H1 (cell line): ENCODE measurements around the gene GALNT9.

Source experiments
- CEBPB ChIP-seq: IDR thresholded peaks from 2 replicates; pipeline ENCODE4 v1.6.1; 2012; ENCODE audit warnings: low read depth, low read length
- CTCF ChIP-seq, 3 experiments: IDR thresholded peaks; 1 replicate in 2 of 3; 2 replicates in 1 of 3; pipeline versions ENCODE4 v1.5.1 to v1.6.1; 2011; ENCODE audit warnings: low read length in 3 of 3, mild to moderate bottlenecking in 3 of 3, inconsistent platforms in 2 of 3, low read depth in 1 of 3, moderate library complexity in 1 of 3; ENCODE audit not compliant: insufficient read depth in 1 of 3; ENCODE audit errors: control extremely low read depth in 1 of 3
- EGR1 ChIP-seq: IDR thresholded peaks from 2 replicates; pipeline ENCODE4 v1.6.1; 2011; ENCODE audit warnings: low read depth, low read length, borderline replicate concordance
- EP300 ChIP-seq, 2 experiments: IDR thresholded peaks; 1 replicate in 1 of 2; 2 replicates in 1 of 2; pipeline ENCODE4 v1.6.1; 2011 to 2012; ENCODE audit warnings: low read depth in 2 of 2, low read length in 2 of 2, mild to moderate bottlenecking in 2 of 2, borderline replicate concordance in 1 of 2, inconsistent platforms in 1 of 2, moderate library complexity in 1 of 2
- NRF1 ChIP-seq: IDR thresholded peaks from 2 replicates; pipeline ENCODE4 v1.6.1; 2011; ENCODE audit warnings: mild to moderate bottlenecking, low read depth, low read length, improper control_type of control experiment
- POLR2A ChIP-seq, 2 experiments: IDR thresholded peaks; 1 replicate in 1 of 2; 2 replicates in 1 of 2; pipeline ENCODE4 v1.6.1; 2011; ENCODE audit warnings: low read depth in 2 of 2, low read length in 2 of 2, mild to moderate bottlenecking in 2 of 2; ENCODE audit errors: control extremely low read depth in 1 of 2
- SP1 ChIP-seq: IDR thresholded peaks from 2 replicates; pipeline ENCODE4 v1.6.1; 2011; ENCODE audit warnings: low read depth, low read length
- SP4 ChIP-seq: IDR thresholded peaks from 2 replicates; pipeline ENCODE4 v1.6.1; 2012; ENCODE audit warnings: low read length, inconsistent platforms

GRCh38 chr12:132353811-132354210 lies 24.4 kb upstream of the GALNT9 start:
- TF ChIP-seq POLR2A (IDR thresholded peaks at IDR 0.05; ENCODE audit: control extremely low read depth in 1 of 2, low read depth in 2 of 2, low read length in 2 of 2) = no peak
- TF ChIP-seq NRF1 = no peak
- no peak for TF ChIP-seq SP4
- TF ChIP-seq CTCF (IDR thresholded peaks at IDR 0.05; ENCODE audit: control extremely low read depth in 1 of 3, insufficient read depth in 1 of 3, low read depth in 1 of 3, low read length in 3 of 3) = no peak
- TF ChIP-seq CEBPB = no peak
- no peak for TF ChIP-seq EP300 (IDR thresholded peaks at IDR 0.05; ENCODE audit: borderline replicate concordance in 1 of 2, low read depth in 2 of 2, low read length in 2 of 2)
- TF ChIP-seq SP1 = no peak
- TF ChIP-seq EGR1 = no peak
